Body of pancreas (tissue), 4 donors: ENCODE measurements around the gene SLC36A2. TPM values are rescaled to one million over a fixed set of nuclear protein-coding genes. Genes with fewer than 3 reads are reported as not detected.

Experiments used
- ATAC-seq: fragments of 150-250 bp; one replicate; pipeline ENCODE4 v1.9.1; 2016
- DNase-seq, 4 donors: peaks; one replicate each; pipeline ENCODE4 v3.0.0-alpha.2; 2019
- H3K27ac ChIP-seq, 4 donors: fragments of 200-600 bp; sonication (generic); 1 replicate in 3 of 4; 2 replicates in 1 of 4; pipeline versions ENCODE4 v1.5.1 to v1.6.1; 2016 to 2019; ENCODE audit warnings: mild to moderate bottlenecking in 1 of 4, mixed read lengths in 1 of 4, moderate library complexity in 1 of 4
- H3K27me3 ChIP-seq, 2 donors: fragments of 200-600 bp; sonication (generic); one replicate each; pipeline ENCODE4 v1.6.0; 2016; ENCODE audit warnings: mild to moderate bottlenecking in 1 of 2
- H3K36me3 ChIP-seq, 2 donors: fragments of 200-600 bp; sonication (generic); replicated peaks in 1 of 2; 2 replicates each; pipeline ENCODE4 v1.5.1; 2016; ENCODE audit warnings: low read depth in 2 of 2; ENCODE audit not compliant: insufficient read depth in 1 of 2
- H3K4me1 ChIP-seq: fragments of 200-600 bp; sonication (generic); one replicate; pipeline ENCODE4 v1.6.0; 2016
- H3K4me3 ChIP-seq, 2 donors: fragments of 200-600 bp; sonication (generic); 1 replicate in 1 of 2; 2 replicates in 1 of 2; pipeline ENCODE4 v1.5.1; 2016 to 2019
- H3K9me3 ChIP-seq, 3 donors: fragments of 200-600 bp; sonication (generic); 1 replicate in 2 of 3; 2 replicates in 1 of 3; pipeline ENCODE4 v1.5.1; 2016
- POLR2A ChIP-seq, 3 donors: fragments of 450-650 bp; IDR thresholded peaks; one replicate each; pipeline ENCODE4 v1.6.1; 2016; ENCODE audit warnings: antibody characterized with exemption in 3 of 3, mild to moderate bottlenecking in 2 of 3
- WGBS, 2 donors: methylation state at CpG; one replicate each; pipeline ENCODE4 v1.1.5; 2017; 5-methylcytosine and 5-hydroxymethylcytosine counted together
- intact Hi-C: fragments of 100-400 bp; cut with DNase I; formaldehyde crosslinking; loops from one replicate; pipeline ENCODE4 v1.15.1; 2023
- total RNA-seq, 2 donors: library from RNA; depleted of rRNA; stranded (reverse); fragments of >200 nt; gene quantifications; one replicate each; pipeline ENCODE4 v1.1.0, GENCODE V29; 2016
- TF ChIP-seq, protein P1 (sequence below), 7 experiments: fragments of 450-650 bp in 4 of 7; fragments of 200-600 bp in 3 of 7; sonication (generic) in 3 of 7; IDR thresholded peaks; one replicate each; pipeline ENCODE4 v1.5.1; 2016 to 2019; ENCODE audit warnings: antibody characterized with exemption in 7 of 7

SLC36A2 gene
- total RNA-seq, 2 donors from 2014 or later = not detected

DNA sequence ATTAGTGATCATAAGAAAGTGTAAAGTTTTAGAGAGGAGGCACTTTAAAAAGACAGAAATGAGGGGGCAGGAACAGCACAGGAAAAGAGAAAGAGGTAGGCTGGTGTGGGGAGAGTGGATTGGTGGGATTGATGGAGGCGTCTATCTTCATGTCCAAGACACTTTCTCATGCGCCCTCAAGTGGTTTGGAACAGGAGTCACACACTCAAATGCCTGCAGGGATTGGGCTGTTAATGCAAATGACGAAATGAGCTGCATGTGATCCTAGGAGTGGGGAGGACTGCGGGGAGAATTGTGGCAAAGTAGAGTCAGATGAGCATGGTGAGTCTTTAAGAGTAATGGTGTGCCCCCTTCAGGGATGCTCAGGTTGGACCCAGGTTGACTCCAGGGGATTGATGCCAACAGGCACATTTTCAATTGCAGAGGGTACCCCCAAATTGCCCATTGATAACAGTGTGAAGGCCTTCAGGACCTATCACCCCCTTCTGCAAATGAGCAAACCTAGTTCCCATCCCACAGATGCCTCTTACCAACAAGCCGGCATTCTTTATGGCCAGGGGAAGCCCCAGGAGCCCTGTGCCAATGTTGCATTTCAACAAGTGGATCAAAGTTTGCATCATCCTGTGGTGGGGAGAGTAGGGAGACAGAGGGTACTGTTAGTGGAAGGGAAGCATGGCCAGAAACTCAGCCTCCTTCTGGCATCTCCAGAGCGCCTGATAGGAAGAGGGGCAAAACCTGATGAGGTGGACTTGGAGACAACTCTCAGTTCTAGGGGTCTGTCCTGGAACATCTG lies 49.1 kb downstream of the SLC36A2 start:
- intact Hi-C loops = no loop called here
- H3K9me3 ChIP-seq = no peaks in the 10 kb centered on the region
- ATAC-seq = peak; percentile 35
- WGBS, 2 donors = 48 to 49% methylated on average over 5 to 6 of the region's 6 CpGs
- H3K4me1 ChIP-seq = no peaks in the 10 kb centered on the region
- no peak overlapping the region for H3K4me3 ChIP-seq
- no peak overlapping the region for H3K27ac ChIP-seq
- no peaks in the 10 kb centered on the region for H3K27me3 ChIP-seq
- peak in 3 of 4 donors; percentile 22 to 52 (median 47) for DNase-seq
- no peaks in the 10 kb centered on the region for H3K36me3 ChIP-seq
- TF ChIP-seq, protein P1, sequence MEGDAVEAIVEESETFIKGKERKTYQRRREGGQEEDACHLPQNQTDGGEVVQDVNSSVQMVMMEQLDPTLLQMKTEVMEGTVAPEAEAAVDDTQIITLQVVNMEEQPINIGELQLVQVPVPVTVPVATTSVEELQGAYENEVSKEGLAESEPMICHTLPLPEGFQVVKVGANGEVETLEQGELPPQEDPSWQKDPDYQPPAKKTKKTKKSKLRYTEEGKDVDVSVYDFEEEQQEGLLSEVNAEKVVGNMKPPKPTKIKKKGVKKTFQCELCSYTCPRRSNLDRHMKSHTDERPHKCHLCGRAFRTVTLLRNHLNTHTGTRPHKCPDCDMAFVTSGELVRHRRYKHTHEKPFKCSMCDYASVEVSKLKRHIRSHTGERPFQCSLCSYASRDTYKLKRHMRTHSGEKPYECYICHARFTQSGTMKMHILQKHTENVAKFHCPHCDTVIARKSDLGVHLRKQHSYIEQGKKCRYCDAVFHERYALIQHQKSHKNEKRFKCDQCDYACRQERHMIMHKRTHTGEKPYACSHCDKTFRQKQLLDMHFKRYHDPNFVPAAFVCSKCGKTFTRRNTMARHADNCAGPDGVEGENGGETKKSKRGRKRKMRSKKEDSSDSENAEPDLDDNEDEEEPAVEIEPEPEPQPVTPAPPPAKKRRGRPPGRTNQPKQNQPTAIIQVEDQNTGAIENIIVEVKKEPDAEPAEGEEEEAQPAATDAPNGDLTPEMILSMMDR (IDR thresholded peaks at IDR 0.05) = peak in 5 of 7 experiments; percentile 13 to 65 (median 49)
- no peak for TF ChIP-seq POLR2A (IDR thresholded peaks at IDR 0.05)

DNA sequence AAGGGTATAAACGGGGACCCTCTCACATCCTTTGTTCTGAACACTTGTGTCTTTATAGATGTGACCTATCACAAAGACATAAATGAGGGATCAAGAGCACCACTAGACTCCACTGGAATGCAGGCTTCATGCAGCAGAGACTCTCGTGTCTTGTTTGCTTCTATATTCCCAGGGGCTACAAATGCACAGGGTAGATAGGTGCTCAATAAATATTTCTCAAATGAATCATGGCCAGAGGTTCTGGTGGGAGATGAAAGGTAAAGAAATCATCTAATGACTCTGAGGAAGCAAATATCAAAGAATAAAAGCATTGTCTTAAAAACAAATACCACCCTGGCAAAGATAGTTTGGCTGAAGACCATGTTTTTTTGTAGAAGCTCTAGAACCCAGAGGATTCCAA lies 50.4 kb downstream of the SLC36A2 start:
- TF ChIP-seq, protein P1 (IDR thresholded peaks at IDR 0.05) = no peak
- TF ChIP-seq POLR2A (IDR thresholded peaks at IDR 0.05) = no peak
- Histone ChIP-seq H3K4me3 (no peak overlapping the region), H3K27me3 (no peaks in the 10 kb centered on the region), H3K36me3 (no peaks in the 10 kb centered on the region), H3K4me1 (no peaks in the 10 kb centered on the region), H3K27ac (no peak overlapping the region), H3K9me3 (no peaks in the 10 kb centered on the region)
- DNase-seq (no peak), ATAC-seq (no peak)
- intact Hi-C loops = no loop called here
- WGBS, 2 donors = 44 to 61% methylated on average over 2 of the region's 2 CpGs

DNA sequence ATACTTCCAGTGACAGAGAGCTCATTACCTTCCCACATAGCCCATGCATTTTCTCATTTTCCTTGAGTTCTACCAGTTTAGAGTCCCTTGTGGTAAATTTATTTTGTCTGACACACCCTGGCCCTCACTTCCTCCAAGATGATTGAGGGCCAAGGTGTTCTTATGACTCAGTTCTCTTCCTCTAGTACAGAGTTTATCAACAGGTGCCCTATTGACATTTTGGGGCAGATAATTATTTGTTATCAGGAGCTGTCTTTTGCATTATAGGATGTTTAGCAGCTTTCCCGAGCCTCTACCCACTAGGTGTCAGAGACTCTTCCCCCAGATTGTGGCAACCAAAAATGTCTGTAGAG lies 50.9 kb downstream of the SLC36A2 start:
- Histone ChIP-seq H3K27me3 (no peaks in the 10 kb centered on the region), H3K27ac (no peak overlapping the region), H3K4me3 (no peak overlapping the region), H3K4me1 (no peaks in the 10 kb centered on the region), H3K36me3 (no peaks in the 10 kb centered on the region), H3K9me3 (no peaks in the 10 kb centered on the region)
- intact Hi-C loops = no loop called here
- DNase-seq (no peak), ATAC-seq (no peak)
- no peak for TF ChIP-seq POLR2A (IDR thresholded peaks at IDR 0.05)
- TF ChIP-seq, protein P1 (IDR thresholded peaks at IDR 0.05) = no peak
- 43 to 75% methylated on average over 1 of the region's 1 CpG for WGBS, 2 donors

DNA sequence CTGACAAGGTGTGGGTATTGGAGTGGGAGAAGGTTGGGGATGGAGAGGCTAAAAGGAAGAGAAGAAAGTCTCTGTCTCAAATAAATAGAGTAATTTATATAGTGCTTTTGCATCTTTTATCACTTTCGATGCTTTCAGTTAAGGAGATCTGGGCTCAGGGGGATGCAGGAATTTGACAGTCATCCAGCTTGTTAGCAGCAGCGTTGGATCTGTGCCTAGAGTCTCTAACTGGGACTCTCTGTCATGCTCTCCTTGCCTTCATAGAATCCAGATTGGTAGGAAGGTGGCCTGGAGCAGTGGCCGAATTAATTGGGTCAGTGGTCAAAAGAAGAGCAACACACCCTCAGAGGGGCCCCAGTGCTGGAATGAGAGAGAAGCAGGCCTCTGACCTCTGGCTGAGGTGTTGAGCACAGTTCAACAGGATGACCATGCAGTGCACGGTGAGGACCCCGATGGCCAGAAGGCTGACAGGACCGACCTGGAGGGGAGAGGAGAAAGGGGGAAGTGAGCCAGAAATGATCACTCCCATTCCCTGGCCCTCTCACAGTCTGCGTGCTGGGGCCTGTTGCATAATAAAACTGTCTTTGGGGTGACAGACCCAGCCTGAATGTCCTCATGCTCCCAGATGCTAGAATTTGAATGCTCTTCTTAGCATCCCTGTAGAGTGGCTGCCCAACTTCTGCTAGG lies 51.4 kb downstream of the SLC36A2 start:
- intact Hi-C loops = no loop called here
- Histone ChIP-seq H3K9me3 (no peaks in the 10 kb centered on the region), H3K27ac (no peak overlapping the region), H3K36me3 (no peaks in the 10 kb centered on the region), H3K4me3 (no peak overlapping the region), H3K27me3 (no peaks in the 10 kb centered on the region), H3K4me1 (no peaks in the 10 kb centered on the region)
- 61 to 62% methylated on average over 6 to 7 of the region's 7 CpGs for WGBS, 2 donors
- DNase-seq = no peak
- ATAC-seq = no peak
- TF ChIP-seq POLR2A (IDR thresholded peaks at IDR 0.05) = no peak
- TF ChIP-seq, protein P1 (IDR thresholded peaks at IDR 0.05) = no peak
